SK-N-SH treated with all-trans-retinoic acid at 6 μM for 48 hours (cell line): Measurements from ENCODE around the gene KRT86.

Source experiments
- ATAC-seq: fragments of 200-7000 bp; cut with Tn5 transposase; 3 replicates; pipeline ENCODE4 v1.9.1; 2020; ENCODE audit warnings: mild to moderate bottlenecking, moderate library complexity
- ARNTL ChIP-seq: fragments of 450-650 bp; formaldehyde crosslinking; IDR thresholded peaks from 2 replicates; pipeline ENCODE4 v1.5.0; 2020; ENCODE audit warnings: low read depth, mild to moderate bottlenecking, moderate library complexity, borderline replicate concordance
- BACH2 ChIP-seq: fragments of 250-450 bp; sonication (Bioruptor Pico); IDR thresholded peaks from 2 replicates; pipeline ENCODE4 v1.9.0; 2021; ENCODE audit warnings: mild to moderate bottlenecking, borderline replicate concordance
- CREB5 ChIP-seq: fragments of 250-450 bp; sonication (Bioruptor Pico); IDR thresholded peaks from 2 replicates; pipeline ENCODE4 v1.5.1; 2020; ENCODE audit warnings: low read depth, mild to moderate bottlenecking, moderate library complexity
- CSDC2 ChIP-seq: fragments of 250-450 bp; sonication (Bioruptor Pico); IDR thresholded peaks from 2 replicates; pipeline ENCODE4 v1.5.0; 2020; ENCODE audit warnings: mild to moderate bottlenecking, moderate library complexity
- CSRNP3 ChIP-seq: fragments of 250-450 bp; sonication (Bioruptor Pico); IDR thresholded peaks from 2 replicates; pipeline ENCODE4 v1.5.1; 2021; ENCODE audit warnings: mild to moderate bottlenecking, moderate library complexity
- ESRRG ChIP-seq: fragments of 250-450 bp; sonication (Bioruptor Pico); IDR thresholded peaks from 2 replicates; pipeline ENCODE4 v1.6.1; 2021; ENCODE audit warnings: mild to moderate bottlenecking
- GLIS3 ChIP-seq: fragments of 250-450 bp; sonication (Bioruptor Pico); IDR thresholded peaks from 2 replicates; pipeline ENCODE4 v1.5.0; 2020; ENCODE audit warnings: mild to moderate bottlenecking, moderate library complexity
- ISL1 ChIP-seq: fragments of 250-450 bp; sonication (Bioruptor Pico); IDR thresholded peaks from 2 replicates; pipeline ENCODE4 v2.1.2; 2022; ENCODE audit warnings: mild to moderate bottlenecking, moderate library complexity
- OSR1 ChIP-seq: fragments of 250-450 bp; sonication (Bioruptor Pico); IDR thresholded peaks from 2 replicates; pipeline ENCODE4 v1.8.0; 2022; ENCODE audit warnings: moderate library complexity, mild to moderate bottlenecking, inconsistent platforms
- PPARA ChIP-seq: fragments of 250-450 bp; sonication (Bioruptor Pico); IDR thresholded peaks from 2 replicates; pipeline ENCODE4 v1.5.0; 2020; ENCODE audit warnings: mild to moderate bottlenecking, borderline replicate concordance
- RARB ChIP-seq: fragments of 250-450 bp; sonication (Bioruptor Pico); IDR thresholded peaks from 2 replicates; pipeline ENCODE4 v1.8.0; 2021; ENCODE audit warnings: mild to moderate bottlenecking, moderate library complexity
- SNAI2 ChIP-seq: fragments of 250-450 bp; sonication (Bioruptor Pico); IDR thresholded peaks from 2 replicates; pipeline ENCODE4 v1.5.0; 2020; ENCODE audit warnings: mild to moderate bottlenecking, moderate library complexity
- TCF4 ChIP-seq: fragments of 250-450 bp; sonication (Bioruptor Pico); IDR thresholded peaks from 2 replicates; pipeline ENCODE4 v1.8.0; 2021; ENCODE audit warnings: mild to moderate bottlenecking, moderate library complexity, borderline replicate concordance
- TOX ChIP-seq: fragments of 250-450 bp; sonication (Bioruptor Pico); IDR thresholded peaks from 2 replicates; pipeline ENCODE4 v1.8.0; 2021; ENCODE audit warnings: mild to moderate bottlenecking, moderate library complexity, borderline replicate concordance
- TSHZ2 ChIP-seq: fragments of 250-450 bp; sonication (Bioruptor Pico); IDR thresholded peaks from 2 replicates; pipeline ENCODE4 v1.5.0; 2020; ENCODE audit warnings: mild to moderate bottlenecking, moderate library complexity
- ZFP3 ChIP-seq: fragments of 250-450 bp; sonication (Bioruptor Pico); IDR thresholded peaks from 2 replicates; pipeline ENCODE4 v1.5.0; 2020; ENCODE audit warnings: mild to moderate bottlenecking, moderate library complexity
- ZFP30 ChIP-seq: fragments of 450-650 bp; formaldehyde crosslinking; IDR thresholded peaks from 2 replicates; pipeline ENCODE4 v1.5.0; 2022; ENCODE audit warnings: mild to moderate bottlenecking, moderate library complexity
- ZNF565 ChIP-seq: fragments of 450-650 bp; formaldehyde crosslinking; conservative IDR thresholded peaks from 2 replicates; pipeline ENCODE4 v1.5.0; 2020; ENCODE audit warnings: low read depth, mild to moderate bottlenecking, moderate library complexity
- ZNF70 ChIP-seq: fragments of 450-650 bp; formaldehyde crosslinking; IDR thresholded peaks from 2 replicates; pipeline ENCODE4 v1.5.0; 2020; ENCODE audit warnings: mild to moderate bottlenecking, moderate library complexity
- ZNF8 ChIP-seq: fragments of 450-650 bp; formaldehyde crosslinking; IDR thresholded peaks from 2 replicates; pipeline ENCODE4 v1.5.0; 2020; ENCODE audit warnings: mild to moderate bottlenecking, moderate library complexity
- TF ChIP-seq, protein P1 (sequence below): fragments of 250-450 bp; sonication (Bioruptor Pico); IDR thresholded peaks from 2 replicates; pipeline ENCODE4 v1.8.0; 2021; ENCODE audit warnings: low read depth, mild to moderate bottlenecking, moderate library complexity, borderline replicate concordance
- TF ChIP-seq, protein P2 (sequence below): fragments of 250-450 bp; sonication (Bioruptor Pico); IDR thresholded peaks from 2 replicates; pipeline ENCODE4 v1.8.0; 2020; ENCODE audit warnings: mild to moderate bottlenecking, moderate library complexity, borderline replicate concordance

KRT86 gene

GRCh38 chr12:52327830-52328500 lies 53.5 kb downstream of the KRT86 start:
- TF ChIP-seq PPARA (CRISPR knock-in tag) (no peak), CSRNP3 (CRISPR knock-in tag) (no peak), TOX (CRISPR knock-in tag) (no peak), TCF4 (CRISPR knock-in tag) (no peak), ARNTL (CRISPR knock-in tag) (no peak), ESRRG (CRISPR knock-in tag) (no peak), ZNF70 (CRISPR knock-in tag) (no peak), GLIS3 (CRISPR knock-in tag) (no peak), SNAI2 (CRISPR knock-in tag) (no peak), BACH2 (CRISPR knock-in tag) (no peak), OSR1 (CRISPR knock-in tag) (no peak), ZNF565 (CRISPR knock-in tag) (no peak), ZNF8 (CRISPR knock-in tag) (no peak), RARB (CRISPR knock-in tag) (no peak), ISL1 (CRISPR knock-in tag) (no peak), ZFP30 (CRISPR knock-in tag) (no peak), CSDC2 (CRISPR knock-in tag) (no peak)
- TF ChIP-seq, protein P1, sequence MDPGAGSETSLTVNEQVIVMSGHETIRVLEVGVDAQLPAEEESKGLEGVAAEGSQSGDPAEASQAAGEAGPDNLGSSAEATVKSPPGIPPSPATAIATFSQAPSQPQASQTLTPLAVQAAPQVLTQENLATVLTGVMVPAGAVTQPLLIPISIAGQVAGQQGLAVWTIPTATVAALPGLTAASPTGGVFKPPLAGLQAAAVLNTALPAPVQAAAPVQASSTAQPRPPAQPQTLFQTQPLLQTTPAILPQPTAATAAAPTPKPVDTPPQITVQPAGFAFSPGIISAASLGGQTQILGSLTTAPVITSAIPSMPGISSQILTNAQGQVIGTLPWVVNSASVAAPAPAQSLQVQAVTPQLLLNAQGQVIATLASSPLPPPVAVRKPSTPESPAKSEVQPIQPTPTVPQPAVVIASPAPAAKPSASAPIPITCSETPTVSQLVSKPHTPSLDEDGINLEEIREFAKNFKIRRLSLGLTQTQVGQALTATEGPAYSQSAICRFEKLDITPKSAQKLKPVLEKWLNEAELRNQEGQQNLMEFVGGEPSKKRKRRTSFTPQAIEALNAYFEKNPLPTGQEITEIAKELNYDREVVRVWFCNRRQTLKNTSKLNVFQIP (CRISPR knock-in tag): no peak
- TF ChIP-seq, protein P2, sequence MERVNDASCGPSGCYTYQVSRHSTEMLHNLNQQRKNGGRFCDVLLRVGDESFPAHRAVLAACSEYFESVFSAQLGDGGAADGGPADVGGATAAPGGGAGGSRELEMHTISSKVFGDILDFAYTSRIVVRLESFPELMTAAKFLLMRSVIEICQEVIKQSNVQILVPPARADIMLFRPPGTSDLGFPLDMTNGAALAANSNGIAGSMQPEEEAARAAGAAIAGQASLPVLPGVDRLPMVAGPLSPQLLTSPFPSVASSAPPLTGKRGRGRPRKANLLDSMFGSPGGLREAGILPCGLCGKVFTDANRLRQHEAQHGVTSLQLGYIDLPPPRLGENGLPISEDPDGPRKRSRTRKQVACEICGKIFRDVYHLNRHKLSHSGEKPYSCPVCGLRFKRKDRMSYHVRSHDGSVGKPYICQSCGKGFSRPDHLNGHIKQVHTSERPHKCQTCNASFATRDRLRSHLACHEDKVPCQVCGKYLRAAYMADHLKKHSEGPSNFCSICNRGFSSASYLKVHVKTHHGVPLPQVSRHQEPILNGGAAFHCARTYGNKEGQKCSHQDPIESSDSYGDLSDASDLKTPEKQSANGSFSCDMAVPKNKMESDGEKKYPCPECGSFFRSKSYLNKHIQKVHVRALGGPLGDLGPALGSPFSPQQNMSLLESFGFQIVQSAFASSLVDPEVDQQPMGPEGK (CRISPR knock-in tag): no peak
- ATAC-seq: peak; percentile 34

DNA sequence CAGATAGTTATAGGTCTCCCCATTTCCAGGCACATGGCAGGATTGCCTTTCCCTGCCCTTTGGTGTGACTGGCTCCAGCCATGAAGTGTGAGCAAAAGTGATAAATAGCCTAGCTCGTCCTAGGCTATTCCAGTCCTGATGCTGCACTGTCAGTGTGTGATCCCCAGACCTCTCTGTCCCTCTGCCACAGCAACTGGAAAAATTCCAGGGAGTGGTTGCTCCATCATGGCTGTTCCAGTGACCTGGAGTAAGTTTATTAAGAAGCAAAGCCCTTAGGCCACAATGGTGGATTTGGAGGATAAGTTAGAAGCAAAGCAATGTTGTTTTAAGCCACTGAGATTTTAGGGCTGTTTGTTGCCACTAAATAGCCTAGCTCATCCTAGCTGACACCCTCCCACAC lies 56.6 kb downstream of the KRT86 start:
- ATAC-seq: no peak
- TF ChIP-seq PPARA (CRISPR knock-in tag): no peak
- no peak for TF ChIP-seq SNAI2 (CRISPR knock-in tag)
- TF ChIP-seq, protein P1 (CRISPR knock-in tag): no peak
- TF ChIP-seq TCF4 (CRISPR knock-in tag): no peak
- TF ChIP-seq, protein P2 (CRISPR knock-in tag): no peak
- TF ChIP-seq OSR1 (CRISPR knock-in tag): no peak
- no peak for TF ChIP-seq ZNF70 (CRISPR knock-in tag)
- TF ChIP-seq CSDC2 (CRISPR knock-in tag): no peak
- TF ChIP-seq CREB5: no peak
- TF ChIP-seq TOX (CRISPR knock-in tag): no peak
- no peak for TF ChIP-seq ARNTL (CRISPR knock-in tag)
- no peak for TF ChIP-seq ESRRG (CRISPR knock-in tag)
- TF ChIP-seq ZFP30 (CRISPR knock-in tag): no peak
- TF ChIP-seq GLIS3 (CRISPR knock-in tag): no peak
- TF ChIP-seq TSHZ2 (CRISPR knock-in tag): no peak
- TF ChIP-seq RARB (CRISPR knock-in tag): no peak
- no peak for TF ChIP-seq CSRNP3 (CRISPR knock-in tag)
- no peak for TF ChIP-seq ZFP3
- TF ChIP-seq ZNF565 (CRISPR knock-in tag): no peak
